K562 (cell line): Measurements from ENCODE around the gene NACC1. TPM values are rescaled to one million over a fixed set of nuclear protein-coding genes. Genes with fewer than 3 reads are reported as not detected.

ENCODE experiments used
- CBX8 ChIP-seq: fragments of 200-600 bp; sonication (generic); IDR thresholded peaks from 2 replicates; pipeline ENCODE4 v1.6.1; 2012; ENCODE audit warnings: borderline replicate concordance, mixed run types, low read depth, mild to moderate bottlenecking, moderate library complexity, mixed read lengths, low read length, control low read depth, inconsistent platforms; ENCODE audit not compliant: poor library complexity, severe bottlenecking; ENCODE audit errors: extremely low read depth
- DDX20 ChIP-seq: fragments of 450-650 bp; IDR thresholded peaks from 2 replicates; pipeline ENCODE4 v1.6.1; 2016; ENCODE audit warnings: missing genetic modification characterization, low read depth, mild to moderate bottlenecking, missing compliant biosample characterization, moderate library complexity
- DNMT1 ChIP-seq: fragments of 450-650 bp; IDR thresholded peaks from 2 replicates; pipeline ENCODE4 v1.6.1; 2016; ENCODE audit warnings: antibody characterized with exemption, mild to moderate bottlenecking
- ETV1 ChIP-seq: fragments of 450-650 bp; conservative IDR thresholded peaks from 2 replicates; pipeline ENCODE4 v1.6.1; 2016; ENCODE audit warnings: missing genetic modification characterization, control low read depth, low read depth, missing compliant biosample characterization
- GABPB2 ChIP-seq: fragments of 250-450 bp; sonication (Bioruptor Pico); conservative IDR thresholded peaks from 2 replicates; pipeline ENCODE4 v1.5.1; 2021; ENCODE audit warnings: mild to moderate bottlenecking
- GTF2A2 ChIP-seq: IDR thresholded peaks from 2 replicates; pipeline ENCODE4 v1.6.1; 2016; ENCODE audit warnings: mild to moderate bottlenecking, missing genetic modification characterization, missing compliant biosample characterization
- HMGXB4 ChIP-seq: sonication (generic); formaldehyde crosslinking; IDR thresholded peaks from 2 replicates; pipeline ENCODE4 v1.8.1; 2023; ENCODE audit warnings: mild to moderate bottlenecking, missing genetic modification reagents
- HOXB6 ChIP-seq: fragments of 250-450 bp; sonication (Bioruptor Pico); IDR thresholded peaks from 2 replicates; pipeline ENCODE4 v1.5.1; 2022; ENCODE audit warnings: mild to moderate bottlenecking, borderline replicate concordance
- KLF10 ChIP-seq: fragments of 250-450 bp; sonication (Bioruptor Pico); IDR thresholded peaks from 2 replicates; pipeline ENCODE4 v1.6.1; 2021; ENCODE audit warnings: matching md5 sums
- MCM3 ChIP-seq: fragments of 450-650 bp; IDR thresholded peaks from 2 replicates; pipeline ENCODE4 v1.6.1; 2016
- MEF2A ChIP-seq: IDR thresholded peaks from 2 replicates; pipeline ENCODE4 v1.6.1; 2011; ENCODE audit warnings: low read depth, mild to moderate bottlenecking, low read length, moderate library complexity; ENCODE audit not compliant: control insufficient read depth
- NR4A1 ChIP-seq, 2 experiments: fragments of 250-450 bp in 1 of 2; fragments of 450-650 bp in 1 of 2; sonication (Bioruptor Pico) in 1 of 2; IDR thresholded peaks; 2 replicates each; pipeline versions ENCODE4 v1.4.0 to v1.6.1; 2016 to 2020; ENCODE audit warnings: mild to moderate bottlenecking in 2 of 2, missing compliant biosample characterization in 1 of 2, missing genetic modification characterization in 1 of 2, moderate library complexity in 1 of 2
- SAP30 ChIP-seq: fragments of 200-600 bp; sonication (generic); IDR thresholded peaks from 2 replicates; pipeline ENCODE4 v1.6.1; 2012; ENCODE audit warnings: borderline replicate concordance, low read depth, mild to moderate bottlenecking, moderate library complexity, low read length, control low read depth, inconsistent platforms; ENCODE audit not compliant: insufficient read depth, poor library complexity, severe bottlenecking
- SNIP1 ChIP-seq: fragments of 450-650 bp; IDR thresholded peaks from 2 replicates; pipeline ENCODE4 v1.7.1; 2017; ENCODE audit warnings: low read depth, mild to moderate bottlenecking
- SP1 ChIP-seq: sonication (generic); formaldehyde crosslinking; IDR thresholded peaks from 2 replicates; pipeline ENCODE4 v1.8.1; 2022; ENCODE audit warnings: mild to moderate bottlenecking, missing genetic modification reagents
- THRA ChIP-seq: fragments of 450-650 bp; IDR thresholded peaks from 2 replicates; pipeline ENCODE4 v1.6.1; 2017; ENCODE audit warnings: mild to moderate bottlenecking, moderate library complexity
- TRIM24 ChIP-seq, 2 experiments: fragments of 450-650 bp; IDR thresholded peaks; 2 replicates each; pipeline ENCODE4 v1.6.1; 2016
- ZBTB43 ChIP-seq: sonication (generic); formaldehyde crosslinking; IDR thresholded peaks from 2 replicates; pipeline ENCODE4 v1.8.0; 2023; ENCODE audit warnings: mild to moderate bottlenecking, missing genetic modification reagents
- ZC3H11A ChIP-seq: IDR thresholded peaks from 2 replicates; pipeline ENCODE4 v1.6.1; 2012; ENCODE audit warnings: low read depth, low read length, improper control_type of control experiment
- ZC3H8 ChIP-seq: fragments of 450-650 bp; IDR thresholded peaks from 2 replicates; pipeline ENCODE4 v1.6.1; 2017
- ZNF395 ChIP-seq: fragments of 200-800 bp; sonication (Bioruptor generic); IDR thresholded peaks from 2 replicates; pipeline ENCODE4 v1.6.1; 2017; ENCODE audit warnings: missing genetic modification characterization, missing compliant biosample characterization
- ZNF830 ChIP-seq: fragments of 250-450 bp; sonication (Bioruptor Pico); IDR thresholded peaks from 2 replicates; pipeline ENCODE4 v1.5.0; 2021; ENCODE audit warnings: mild to moderate bottlenecking
- polyA plus RNA-seq, 8 experiments: library from polyadenylated mRNA; depleted of rRNA in 4 of 8; stranded (reverse) in 5 of 8; unstranded in 3 of 8; fragments of >200 nt; fragmentation: Nextera tagmentation in 2 of 8; fragmentation: Illumina TruSeq in 1 of 8; extraction: Ambion mirVana in 2 of 8; extraction: Trizol in 1 of 8; gene quantifications; 2 replicates each; pipeline versions ENCODE4 v1.2.1 to v1.2.3, GENCODE V29; 2011 to 2014; ENCODE audit warnings: inconsistent platforms in 1 of 8, missing spikeins in 1 of 8
- total RNA-seq, 7 experiments: library from RNA; depleted of rRNA in 6 of 7; stranded (reverse); fragments of >200 nt in 6 of 7; fragmentation: Illumina TruSeq in 2 of 7; extraction: Trizol in 2 of 7; gene quantifications; 2 replicates each; pipeline versions ENCODE4 v1.2.1 to v1.2.3, GENCODE V29; 2011 to 2021; ENCODE audit warnings: low replicate concordance in 1 of 7

Gene NACC1
- total and polyA plus RNA-seq, 9 of the 15 experiments (the other 6 are each of a cell fraction or from before 2014, with no cell fraction given) = 0.04 to 96.6 (median 25.8) TPM

- peak; percentile 79 for TF ChIP-seq ETV1 (tag)
- TF ChIP-seq ZC3H8 = no peak
- TF ChIP-seq SNIP1 = no peak
- no peak for TF ChIP-seq ZBTB43 (CRISPR knock-in tag)
- peak; percentile 75; the same call in 1 of the 2 replicates for TF ChIP-seq ZNF830 (CRISPR knock-in tag)
- TF ChIP-seq DDX20 = no peak
- peak; percentile 95 for TF ChIP-seq ZNF395
- TF ChIP-seq GABPB2 = no peak
- no peak for TF ChIP-seq SP1 (CRISPR knock-in tag)
- TF ChIP-seq NR4A1 (CRISPR knock-in tag; IDR thresholded peaks at IDR 0.05) = 0 out of 2 replicates have a peak, but pooled peaks have one; percentile 32
- peak; percentile 85; the same call in 1 of the 2 replicates for TF ChIP-seq NR4A1 (tag; IDR thresholded peaks at IDR 0.05)
- TF ChIP-seq SAP30 = peak; percentile 50
- TF ChIP-seq HMGXB4 (CRISPR knock-in tag) = no peak; the same call in 1 of the 2 replicates
- no peak for TF ChIP-seq DNMT1
- no peak for TF ChIP-seq MEF2A
- TF ChIP-seq HOXB6 (CRISPR knock-in tag) = no peak; the same call in 1 of the 2 replicates
- no peak for TF ChIP-seq CBX8
- no peak for TF ChIP-seq KLF10 (CRISPR knock-in tag)
- no peak for TF ChIP-seq ZC3H11A
- no peak for TF ChIP-seq GTF2A2
- TF ChIP-seq THRA = no peak
- TF ChIP-seq TRIM24 (IDR thresholded peaks at IDR 0.05) = no peak
- no peak for TF ChIP-seq MCM3
Observed at GRCh38 chr19:13099073-13099999, 18.7 kb upstream of the NACC1 start (continued).
